ENCODE measurements around the gene DTX4.

GRCh38 chr11:59253001-59253400, 81.1 kb downstream of the DTX4 start:
- TF ChIP-seq SUZ12 (IDR thresholded peaks at IDR 0.05; ENCODE audit: extremely low read depth, insufficient read depth, insufficient read length) (no peak), ZNF274 (IDR thresholded peaks at IDR 0.05; ENCODE audit: low read depth, low read length) (no peak)

Data from NT2/D1 (cell line).